ES-I3 (cell line): ENCODE data around the gene CNTRL.
A peak's percentile ranks its signal among the peaks of the same experiment; 100 is the strongest.
"Not testable (repeated sequence)": the region's sequence is repeated elsewhere in the genome, so short reads cannot be mapped to it uniquely, and the experiment has no call there.

ENCODE experiments used
- H3K36me3 ChIP-seq: 2 replicates; pipeline ENCODE4 v1.6.1; 2013; ENCODE audit warnings: mild to moderate bottlenecking, low read length, control low read depth, moderate library complexity; ENCODE audit not compliant: insufficient read depth
- H3K4me1 ChIP-seq: 2 replicates; pipeline ENCODE4 v1.6.1; 2013; ENCODE audit warnings: mild to moderate bottlenecking, control low read depth, low read length; ENCODE audit not compliant: insufficient read depth
- H3K9ac ChIP-seq: 2 replicates; pipeline ENCODE4 v1.6.1; 2013; ENCODE audit warnings: low read depth, mild to moderate bottlenecking, low read length, moderate library complexity
- H3K9me3 ChIP-seq: 2 replicates; pipeline ENCODE4 v1.6.1; 2013; ENCODE audit warnings: mild to moderate bottlenecking, low read length, moderate library complexity; ENCODE audit not compliant: control insufficient read depth, insufficient read depth

Gene CNTRL

GRCh38 chr9:121098567-121099198, 23.9 kb downstream of the CNTRL start:
- Histone ChIP-seq H3K4me1 (no peaks in the 10 kb centered on the region), H3K36me3 (no peaks in the 10 kb centered on the region), H3K9me3 (no peaks in the 10 kb centered on the region), H3K9ac (no peak overlapping the region)

- H3K9ac ChIP-seq, H3K4me1 ChIP-seq, H3K9me3 ChIP-seq, H3K36me3 ChIP-seq: not testable (repeated sequence)
Measured at GRCh38 chr9:121104054-121104453, 29.3 kb downstream of the CNTRL start.

- Histone ChIP-seq H3K4me1 (no peaks in the 10 kb centered on the region), H3K36me3 (no peaks in the 10 kb centered on the region), H3K9me3 (no peaks in the 10 kb centered on the region), H3K9ac (no peak overlapping the region)
Measured at GRCh38 chr9:121105531-121105930, 30.8 kb downstream of the CNTRL start.

- H3K9ac ChIP-seq: no peak overlapping the region
- H3K9me3 ChIP-seq: no peaks in the 10 kb centered on the region
- H3K4me1 ChIP-seq: no peaks in the 10 kb centered on the region
- no peaks in the 10 kb centered on the region for H3K36me3 ChIP-seq
Measured at GRCh38 chr9:121107029-121107428, 32.3 kb downstream of the CNTRL start.

GRCh38 chr9:121107881-121108280, 33.1 kb downstream of the CNTRL start:
- Histone ChIP-seq H3K9ac (no peak overlapping the region), H3K4me1 (no peaks in the 10 kb centered on the region), H3K36me3 (no peaks in the 10 kb centered on the region), H3K9me3 (no peaks in the 10 kb centered on the region)

GRCh38 chr9:121115466-121115865, 40.7 kb downstream of the CNTRL start:
- Histone ChIP-seq H3K9me3 (no peaks in the 10 kb centered on the region), H3K9ac (no peak overlapping the region), H3K4me1 (no peaks in the 10 kb centered on the region), H3K36me3 (no peaks in the 10 kb centered on the region)

GRCh38 chr9:121118266-121118665, 43.5 kb downstream of the CNTRL start:
- no peaks in the 10 kb centered on the region for H3K36me3 ChIP-seq
- H3K9ac ChIP-seq: no peak overlapping the region
- H3K4me1 ChIP-seq: no peaks in the 10 kb centered on the region
- no peaks in the 10 kb centered on the region for H3K9me3 ChIP-seq

- H3K4me1 ChIP-seq: no peaks in the 10 kb centered on the region
- no peak overlapping the region for H3K9ac ChIP-seq
- no peaks in the 10 kb centered on the region for H3K9me3 ChIP-seq
- H3K36me3 ChIP-seq: no peaks in the 10 kb centered on the region
Measured at GRCh38 chr9:121120386-121120785, 45.6 kb downstream of the CNTRL start.

- H3K4me1 ChIP-seq: no peaks in the 10 kb centered on the region
- peak overlapping the region; percentile 61 for H3K9ac ChIP-seq
- H3K36me3 ChIP-seq: no peaks in the 10 kb centered on the region
- no peaks in the 10 kb centered on the region for H3K9me3 ChIP-seq
Measured at GRCh38 chr9:121121582-121122087, 46.9 kb downstream of the CNTRL start.

GRCh38 chr9:121122246-121123032, 47.7 kb downstream of the CNTRL start:
- Histone ChIP-seq H3K9me3 (no peaks in the 10 kb centered on the region), H3K36me3 (no peaks in the 10 kb centered on the region), H3K9ac (peak overlapping the region; percentile 61; the same call in 1 of the 2 replicates), H3K4me1 (no peaks in the 10 kb centered on the region)

- Histone ChIP-seq H3K4me1 (no peaks in the 10 kb centered on the region), H3K9me3 (no peaks in the 10 kb centered on the region), H3K9ac (no peak overlapping the region), H3K36me3 (no peaks in the 10 kb centered on the region)
Measured at GRCh38 chr9:121123816-121124535, 49.2 kb downstream of the CNTRL start.

GRCh38 chr9:121125590-121125989, 50.8 kb downstream of the CNTRL start:
- H3K9ac ChIP-seq: no peak overlapping the region
- no peaks in the 10 kb centered on the region for H3K36me3 ChIP-seq
- H3K9me3 ChIP-seq: no peaks in the 10 kb centered on the region
- H3K4me1 ChIP-seq: no peaks in the 10 kb centered on the region

GRCh38 chr9:121129384-121129783, 54.6 kb downstream of the CNTRL start:
- H3K9me3 ChIP-seq, H3K36me3 ChIP-seq, H3K9ac ChIP-seq, H3K4me1 ChIP-seq: not testable (repeated sequence)

- Histone ChIP-seq H3K36me3 (no peaks in the 10 kb centered on the region), H3K9ac (no peak overlapping the region), H3K4me1 (peaks cover 5% of the 10 kb centered on the region; the same call in 1 of the 2 replicates), H3K9me3 (no peaks in the 10 kb centered on the region)
Measured at GRCh38 chr9:121133104-121133816, 58.5 kb downstream of the CNTRL start.
